GM21381 (cell line): ENCODE measurements around the gene TSKU.
"Not testable (repeated sequence)": the region's sequence is repeated elsewhere in the genome, so short reads cannot be mapped to it uniquely, and the experiment has no call there.

Source experiments
- ATAC-seq: cut with Tn5 transposase; IDR thresholded peaks from one replicate; pipeline ENCODE4 v1.9.1; 2021; ENCODE audit warnings: mild to moderate bottlenecking, moderate library complexity; ENCODE audit not compliant: unreplicated experiment

TSKU gene

GRCh38 chr11:76783294-76783895, at the start of gene TSKU:
Gene TSKU (plus strand): TSS chr11:76783356. CDS start chr11:76795617, 12,261 bp downstream.
- ATAC-seq, result no peak

- ATAC-seq, result not testable (repeated sequence)
These were observed 49.2 kb upstream of the TSKU start for GRCh38 chr11:76733906-76734305.

GRCh38 chr11:76734456-76735420, 48.4 kb upstream of the TSKU start:
- no peak for ATAC-seq

GRCh38 chr11:76735841-76736240, 47.3 kb upstream of the TSKU start:
- no peak for ATAC-seq

GRCh38 chr11:76736266-76736665, 46.9 kb upstream of the TSKU start:
- ATAC-seq, result no peak

- ATAC-seq, result no peak
These were observed 46.2 kb upstream of the TSKU start for GRCh38 chr11:76736773-76737495.

- ATAC-seq, result no peak
These were observed 44.4 kb upstream of the TSKU start for GRCh38 chr11:76738618-76739240.

- ATAC-seq, result no peak
These were observed 43.4 kb upstream of the TSKU start for GRCh38 chr11:76739798-76740197.

- ATAC-seq, result no peak
These were observed 42.4 kb upstream of the TSKU start for GRCh38 chr11:76740772-76741171.

- no peak for ATAC-seq
These were observed 40.3 kb upstream of the TSKU start for GRCh38 chr11:76742902-76743301.

GRCh38 chr11:76744186-76745043, 38.7 kb upstream of the TSKU start:
- no peak for ATAC-seq

GRCh38 chr11:76745044-76745376, 38.1 kb upstream of the TSKU start:
- no peak for ATAC-seq

- no peak for ATAC-seq
These were observed 37.5 kb upstream of the TSKU start for GRCh38 chr11:76745561-76746207.

- no peak for ATAC-seq
These were observed 35.8 kb upstream of the TSKU start for GRCh38 chr11:76747153-76747914.

- ATAC-seq, result no peak
These were observed 35.0 kb upstream of the TSKU start for GRCh38 chr11:76747915-76748860.

GRCh38 chr11:76748948-76749347, 34.2 kb upstream of the TSKU start:
- no peak for ATAC-seq

- ATAC-seq, result no peak
These were observed 33.1 kb upstream of the TSKU start for GRCh38 chr11:76750067-76750466.

GRCh38 chr11:76750746-76751145, 32.4 kb upstream of the TSKU start:
- ATAC-seq, result no peak
